Loucy (cell line): ENCODE results near the gene ZC3H14.

Experiments
- EZH2phosphoT487 ChIP-seq: fragments of 200-600 bp; IDR thresholded peaks from 2 replicates; pipeline ENCODE4 v1.6.1; 2018; ENCODE audit warnings: antibody characterized with exemption, mild to moderate bottlenecking, moderate library complexity, borderline replicate concordance
- TF ChIP-seq, protein P1 (sequence below): fragments of 200-600 bp; sonication (generic); conservative IDR thresholded peaks from 2 replicates; pipeline ENCODE4 v1.5.1; 2014; ENCODE audit warnings: mild to moderate bottlenecking, antibody characterized with exemption, low read length

DNA sequence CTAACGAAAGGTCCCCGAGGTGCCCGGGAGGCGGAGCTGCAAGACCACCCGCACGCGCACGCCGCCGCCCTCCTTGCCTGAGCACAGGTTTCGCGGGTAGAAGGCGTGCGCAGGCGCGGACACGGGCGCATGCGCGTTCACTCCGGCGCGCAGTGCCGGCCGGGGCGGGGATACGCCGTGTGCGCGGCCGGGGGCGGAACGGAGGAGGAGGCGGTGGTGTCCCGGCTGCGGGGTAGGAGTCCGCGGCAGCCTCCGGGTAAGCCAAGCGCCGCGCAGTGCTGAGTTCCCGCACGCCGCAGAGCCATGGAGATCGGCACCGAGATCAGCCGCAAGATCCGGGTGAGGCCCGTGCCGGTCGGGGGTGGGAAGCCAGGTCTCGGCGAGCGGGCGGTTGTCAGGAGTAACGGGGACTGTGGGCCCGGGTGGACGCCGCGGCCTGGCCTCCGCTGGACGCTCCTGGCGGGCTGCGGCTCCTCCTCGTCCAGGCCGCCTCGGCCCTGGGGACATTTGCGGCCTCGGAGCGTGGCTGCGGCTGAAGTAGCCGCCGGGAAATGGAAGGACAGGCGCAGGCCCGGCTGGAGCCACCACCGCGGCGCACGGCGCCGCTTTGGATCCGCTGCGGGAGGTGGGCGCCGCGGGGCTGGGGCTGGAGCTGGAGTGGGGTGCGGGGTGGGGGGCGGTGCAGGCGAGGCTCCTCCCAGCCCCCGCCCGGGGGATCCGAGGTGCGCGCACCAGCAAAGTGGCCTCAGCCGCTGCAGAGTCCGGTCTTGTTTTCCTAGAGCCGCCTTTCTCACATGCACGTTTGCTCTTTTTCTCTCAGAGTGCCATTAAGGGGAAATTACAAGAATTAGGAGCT is at the start of gene ZC3H14:
- TF ChIP-seq, protein P1, sequence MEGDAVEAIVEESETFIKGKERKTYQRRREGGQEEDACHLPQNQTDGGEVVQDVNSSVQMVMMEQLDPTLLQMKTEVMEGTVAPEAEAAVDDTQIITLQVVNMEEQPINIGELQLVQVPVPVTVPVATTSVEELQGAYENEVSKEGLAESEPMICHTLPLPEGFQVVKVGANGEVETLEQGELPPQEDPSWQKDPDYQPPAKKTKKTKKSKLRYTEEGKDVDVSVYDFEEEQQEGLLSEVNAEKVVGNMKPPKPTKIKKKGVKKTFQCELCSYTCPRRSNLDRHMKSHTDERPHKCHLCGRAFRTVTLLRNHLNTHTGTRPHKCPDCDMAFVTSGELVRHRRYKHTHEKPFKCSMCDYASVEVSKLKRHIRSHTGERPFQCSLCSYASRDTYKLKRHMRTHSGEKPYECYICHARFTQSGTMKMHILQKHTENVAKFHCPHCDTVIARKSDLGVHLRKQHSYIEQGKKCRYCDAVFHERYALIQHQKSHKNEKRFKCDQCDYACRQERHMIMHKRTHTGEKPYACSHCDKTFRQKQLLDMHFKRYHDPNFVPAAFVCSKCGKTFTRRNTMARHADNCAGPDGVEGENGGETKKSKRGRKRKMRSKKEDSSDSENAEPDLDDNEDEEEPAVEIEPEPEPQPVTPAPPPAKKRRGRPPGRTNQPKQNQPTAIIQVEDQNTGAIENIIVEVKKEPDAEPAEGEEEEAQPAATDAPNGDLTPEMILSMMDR = no peak; the same call in none of the 2 replicates
- no peak for TF ChIP-seq EZH2phosphoT487
